ENCODE measurements around the gene GBF1. TPM values are rescaled to one million over a fixed set of nuclear protein-coding genes. Genes with fewer than 3 reads are reported as not detected.

Gene GBF1
- total and polyA plus RNA-seq, 10 of the 15 experiments (the other 5 are each of a cell fraction or from before 2014, with no cell fraction given), result 0.82 to 42.0 (median 21.8) TPM

DNA sequence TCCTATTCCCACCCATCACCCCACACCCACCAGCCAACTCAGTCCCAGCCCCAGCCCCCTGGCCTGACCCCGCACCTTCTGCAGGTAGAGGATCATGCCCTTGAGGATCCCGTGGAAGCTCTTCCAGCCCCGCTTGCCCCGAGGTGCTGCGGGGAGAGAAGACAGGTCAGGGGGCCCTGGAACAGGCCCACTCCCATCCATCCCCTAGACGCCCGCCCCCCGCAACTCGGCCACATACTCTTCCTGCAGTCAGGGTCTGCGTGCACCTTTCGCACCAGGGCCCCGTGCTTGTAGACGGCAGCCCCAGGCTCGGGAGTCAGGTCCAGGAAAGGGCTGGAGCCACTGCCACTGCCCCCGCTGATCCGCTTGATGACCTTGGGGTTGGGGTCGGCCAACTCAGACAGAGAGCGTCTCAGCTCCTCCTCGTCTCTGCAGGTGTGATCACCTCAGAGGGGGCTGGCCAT, 159.8 kb downstream of the GBF1 start (continued):
- TF ChIP-seq, protein P1, sequence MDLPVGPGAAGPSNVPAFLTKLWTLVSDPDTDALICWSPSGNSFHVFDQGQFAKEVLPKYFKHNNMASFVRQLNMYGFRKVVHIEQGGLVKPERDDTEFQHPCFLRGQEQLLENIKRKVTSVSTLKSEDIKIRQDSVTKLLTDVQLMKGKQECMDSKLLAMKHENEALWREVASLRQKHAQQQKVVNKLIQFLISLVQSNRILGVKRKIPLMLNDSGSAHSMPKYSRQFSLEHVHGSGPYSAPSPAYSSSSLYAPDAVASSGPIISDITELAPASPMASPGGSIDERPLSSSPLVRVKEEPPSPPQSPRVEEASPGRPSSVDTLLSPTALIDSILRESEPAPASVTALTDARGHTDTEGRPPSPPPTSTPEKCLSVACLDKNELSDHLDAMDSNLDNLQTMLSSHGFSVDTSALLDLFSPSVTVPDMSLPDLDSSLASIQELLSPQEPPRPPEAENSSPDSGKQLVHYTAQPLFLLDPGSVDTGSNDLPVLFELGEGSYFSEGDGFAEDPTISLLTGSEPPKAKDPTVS (IDR thresholded peaks at IDR 0.05; ENCODE audit: low read depth, low read length), result no peak

DNA sequence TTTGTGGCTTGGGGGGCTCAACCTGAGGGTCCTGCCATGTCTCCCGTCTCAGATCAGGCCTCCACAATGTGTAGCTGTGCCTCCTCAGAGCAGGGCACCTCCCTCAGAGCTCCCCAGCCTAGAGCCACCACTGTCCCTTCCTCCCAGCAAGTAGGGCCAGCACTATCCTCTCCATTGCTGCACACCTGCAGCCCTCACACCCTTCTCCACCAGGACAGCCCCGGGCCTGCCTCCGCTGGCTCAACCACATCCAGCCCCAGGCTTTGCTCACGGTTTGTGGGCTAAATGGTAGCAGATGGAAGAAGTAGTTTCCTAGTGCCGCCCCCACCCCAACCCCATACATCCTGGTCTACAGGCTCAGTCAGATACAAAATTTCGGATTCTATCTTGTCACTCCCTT, 160.3 kb downstream of the GBF1 start:
- H2AFZ ChIP-seq (ENCODE audit: control insufficient read depth, low read depth, low read length), result no peak overlapping the region
- ChIA-PET SMC1A (ENCODE audit: uncharacterized antibody, unreplicated experiment) (interaction anchor here (1.6 kb wide), 1 partner anchor 11 kb away, joined by 5 read pairs; no protein-coding TSS in a partner anchor), POLR2A (interaction anchor here (1.5 kb wide), 1 partner anchor 10 kb away, joined by 6 read pairs; the partner anchor contains the start of gene NFKB2), CTCF (interaction anchor here (0.6 to 12.1 kb wide), 6 partner anchors 11 to 236 kb away, joined by 3 to 69 read pairs (median 5); partner anchors contain the start of gene FBXL15), RAD21 (ENCODE audit: unreplicated experiment) (interaction anchor here (0.8 kb wide), 1 partner anchor 74 kb away, joined by 3 read pairs; no protein-coding TSS in a partner anchor)
- BruUV-seq (replicated peaks), result no TSS peak
- WGBS (ENCODE audit: insufficient coverage, insufficient replicate concordance, low lambda C conversion rate, missing lambda C conversion rate), result 41% methylated on average over 6 of the region's 6 CpGs
- peak; percentile 9 for ATAC-seq
- H3K4me1 ChIP-seq (ENCODE audit: control insufficient read depth, insufficient read depth, low read length), result no peaks in the 10 kb centered on the region
- H3K27me3 ChIP-seq (replicated peaks in 1 of 2; ENCODE audit: control insufficient read depth in 2 of 2, insufficient read depth in 2 of 2, low read length in 1 of 2), result peaks cover 8 to 14% of the 10 kb centered on the region in 2 experiments; a peak in 3 of 4 replicates
- no peak overlapping the region for H3K4me3 ChIP-seq
- intact Hi-C loops (cut with micrococcal nuclease; ENCODE audit: unreplicated experiment) (no loop called here), in situ Hi-C loops (cut with MboI) (loop anchor here (5.0 kb wide), 1 partner anchor 178 kb away; the partner anchor contains the start of gene ELOVL3)
- DNase-seq (ENCODE audit: low read depth, low spot score), result no peak
- H4K20me1 ChIP-seq (ENCODE audit: control insufficient read depth, insufficient read depth), result peaks cover 4% of the 10 kb centered on the region; the same call in 1 of the 2 replicates
- no peaks in the 10 kb centered on the region for H3K9me3 ChIP-seq (replicated peaks; ENCODE audit: control insufficient read depth, insufficient read depth, low read length)
- no peaks in the 10 kb centered on the region for H3K79me2 ChIP-seq (ENCODE audit: control insufficient read depth, insufficient read depth, low read length)
- FAIRE-seq, result no peak
- H3K36me3 ChIP-seq (ENCODE audit: control insufficient read depth in 2 of 2, insufficient read depth in 2 of 2, low read length in 1 of 2), result peaks cover 11 to 17% of the 10 kb centered on the region in 2 experiments; a peak in 3 of 4 replicates
- TF ChIP-seq LARP7 (IDR thresholded peaks at IDR 0.05) (no peak), ZZZ3 (IDR thresholded peaks at IDR 0.05; ENCODE audit: control insufficient read depth, insufficient read length, low read depth) (no peak), POLR2A (IDR thresholded peaks at IDR 0.05; ENCODE audit: low read depth, low read length) (peak; percentile 63), BCL11A (IDR thresholded peaks at IDR 0.05; ENCODE audit: low read depth, low read length) (0 out of 2 replicates have a peak, but pooled peaks have one; percentile 2), PAX8 (IDR thresholded peaks at IDR 0.05) (no peak), ZBED1 (IDR thresholded peaks at IDR 0.05; ENCODE audit: borderline replicate concordance) (peak; percentile 43; the same call in 1 of the 2 replicates), POLR2AphosphoS5 (IDR thresholded peaks at IDR 0.05; ENCODE audit: low read length) (peak; percentile 75)
- TF ChIP-seq, protein P2, sequence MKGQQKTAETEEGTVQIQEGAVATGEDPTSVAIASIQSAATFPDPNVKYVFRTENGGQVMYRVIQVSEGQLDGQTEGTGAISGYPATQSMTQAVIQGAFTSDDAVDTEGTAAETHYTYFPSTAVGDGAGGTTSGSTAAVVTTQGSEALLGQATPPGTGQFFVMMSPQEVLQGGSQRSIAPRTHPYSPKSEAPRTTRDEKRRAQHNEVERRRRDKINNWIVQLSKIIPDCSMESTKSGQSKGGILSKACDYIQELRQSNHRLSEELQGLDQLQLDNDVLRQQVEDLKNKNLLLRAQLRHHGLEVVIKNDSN (IDR thresholded peaks at IDR 0.05; ENCODE audit: borderline replicate concordance, extremely low read length, insufficient read depth, low read depth, low read length), result no peak
- TF ChIP-seq, protein P3, sequence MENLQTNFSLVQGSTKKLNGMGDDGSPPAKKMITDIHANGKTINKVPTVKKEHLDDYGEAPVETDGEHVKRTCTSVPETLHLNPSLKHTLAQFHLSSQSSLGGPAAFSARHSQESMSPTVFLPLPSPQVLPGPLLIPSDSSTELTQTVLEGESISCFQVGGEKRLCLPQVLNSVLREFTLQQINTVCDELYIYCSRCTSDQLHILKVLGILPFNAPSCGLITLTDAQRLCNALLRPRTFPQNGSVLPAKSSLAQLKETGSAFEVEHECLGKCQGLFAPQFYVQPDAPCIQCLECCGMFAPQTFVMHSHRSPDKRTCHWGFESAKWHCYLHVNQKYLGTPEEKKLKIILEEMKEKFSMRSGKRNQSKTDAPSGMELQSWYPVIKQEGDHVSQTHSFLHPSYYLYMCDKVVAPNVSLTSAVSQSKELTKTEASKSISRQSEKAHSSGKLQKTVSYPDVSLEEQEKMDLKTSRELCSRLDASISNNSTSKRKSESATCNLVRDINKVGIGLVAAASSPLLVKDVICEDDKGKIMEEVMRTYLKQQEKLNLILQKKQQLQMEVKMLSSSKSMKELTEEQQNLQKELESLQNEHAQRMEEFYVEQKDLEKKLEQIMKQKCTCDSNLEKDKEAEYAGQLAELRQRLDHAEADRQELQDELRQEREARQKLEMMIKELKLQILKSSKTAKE (IDR thresholded peaks at IDR 0.05; ENCODE audit: low read depth, poor library complexity, severe bottlenecking), result no peak
- TF ChIP-seq, protein P4, sequence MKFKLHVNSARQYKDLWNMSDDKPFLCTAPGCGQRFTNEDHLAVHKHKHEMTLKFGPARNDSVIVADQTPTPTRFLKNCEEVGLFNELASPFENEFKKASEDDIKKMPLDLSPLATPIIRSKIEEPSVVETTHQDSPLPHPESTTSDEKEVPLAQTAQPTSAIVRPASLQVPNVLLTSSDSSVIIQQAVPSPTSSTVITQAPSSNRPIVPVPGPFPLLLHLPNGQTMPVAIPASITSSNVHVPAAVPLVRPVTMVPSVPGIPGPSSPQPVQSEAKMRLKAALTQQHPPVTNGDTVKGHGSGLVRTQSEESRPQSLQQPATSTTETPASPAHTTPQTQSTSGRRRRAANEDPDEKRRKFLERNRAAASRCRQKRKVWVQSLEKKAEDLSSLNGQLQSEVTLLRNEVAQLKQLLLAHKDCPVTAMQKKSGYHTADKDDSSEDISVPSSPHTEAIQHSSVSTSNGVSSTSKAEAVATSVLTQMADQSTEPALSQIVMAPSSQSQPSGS (IDR thresholded peaks at IDR 0.05; ENCODE audit: low read length), result 0 out of 2 replicates have a peak, but pooled peaks have one; percentile 17
- H3K9ac ChIP-seq (ENCODE audit: control insufficient read depth, insufficient read depth, low read length), result no peak overlapping the region
- H3K27ac ChIP-seq (ENCODE audit: control insufficient read depth, insufficient read depth), result no peak overlapping the region
- H3K4me2 ChIP-seq (ENCODE audit: control insufficient read depth, insufficient read depth), result no peak overlapping the region

All from GM12878 (cell line).